Neural cell (in vitro differentiated cells): ENCODE measurements around the gene STAM2.
A peak's percentile ranks its signal among the peaks of the same experiment; 100 is the strongest.

Source experiments
- EZH2 ChIP-seq: fragments of 200-600, 300-800 bp; shearing (Covaris generic), sonication (generic); IDR thresholded peaks from 2 replicates; pipeline ENCODE4 v1.6.1; 2014; ENCODE audit warnings: antibody characterized with exemption, low read length, borderline replicate concordance, mild to moderate bottlenecking; ENCODE audit not compliant: insufficient read depth, poor library complexity, severe bottlenecking
- SMC3 ChIP-seq: fragments of 450-650 bp; conservative IDR thresholded peaks from 2 replicates; pipeline ENCODE4 v1.6.1; 2014; ENCODE audit warnings: antibody characterized with exemption, mild to moderate bottlenecking, moderate library complexity; ENCODE audit not compliant: poor library complexity
- TF ChIP-seq, protein P1 (sequence below): fragments of 450-650 bp; IDR thresholded peaks from 2 replicates; pipeline ENCODE4 v1.5.1; 2014; ENCODE audit warnings: antibody characterized with exemption, mild to moderate bottlenecking, moderate library complexity; ENCODE audit not compliant: poor library complexity, severe bottlenecking

DNA sequence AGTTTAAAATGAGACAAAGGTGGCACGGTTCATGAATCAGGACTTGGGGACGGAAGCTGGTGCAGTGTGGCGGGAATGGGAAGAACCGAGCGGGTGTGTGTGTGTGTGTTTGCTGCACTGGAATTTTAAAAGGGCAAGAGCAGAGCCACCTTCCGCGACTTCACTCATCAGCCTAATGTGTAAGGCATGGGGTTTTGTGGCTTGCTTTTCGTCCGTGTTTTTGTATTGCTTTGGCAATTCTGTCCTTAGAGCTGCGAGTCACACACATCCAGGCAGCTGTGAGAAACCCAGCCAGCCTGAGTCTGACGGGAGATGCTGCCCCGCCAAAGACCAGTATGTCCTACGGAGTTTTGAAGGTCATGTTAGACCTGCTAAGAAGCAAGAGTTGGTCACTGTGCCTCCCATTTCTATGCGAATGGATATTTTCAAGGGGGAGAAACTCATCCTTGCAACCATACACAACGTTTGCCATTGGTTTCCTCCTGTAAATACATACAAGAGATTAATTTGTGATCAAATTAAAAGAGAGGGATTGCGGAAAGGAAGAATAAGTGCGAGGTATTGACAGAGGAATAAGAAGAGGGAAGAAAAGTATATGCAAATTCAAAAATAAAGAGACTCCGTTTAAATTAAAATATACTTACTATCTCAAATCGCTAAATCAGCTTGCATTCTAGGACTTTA is 76.1 kb downstream of the STAM2 start:
- TF ChIP-seq, protein P1, sequence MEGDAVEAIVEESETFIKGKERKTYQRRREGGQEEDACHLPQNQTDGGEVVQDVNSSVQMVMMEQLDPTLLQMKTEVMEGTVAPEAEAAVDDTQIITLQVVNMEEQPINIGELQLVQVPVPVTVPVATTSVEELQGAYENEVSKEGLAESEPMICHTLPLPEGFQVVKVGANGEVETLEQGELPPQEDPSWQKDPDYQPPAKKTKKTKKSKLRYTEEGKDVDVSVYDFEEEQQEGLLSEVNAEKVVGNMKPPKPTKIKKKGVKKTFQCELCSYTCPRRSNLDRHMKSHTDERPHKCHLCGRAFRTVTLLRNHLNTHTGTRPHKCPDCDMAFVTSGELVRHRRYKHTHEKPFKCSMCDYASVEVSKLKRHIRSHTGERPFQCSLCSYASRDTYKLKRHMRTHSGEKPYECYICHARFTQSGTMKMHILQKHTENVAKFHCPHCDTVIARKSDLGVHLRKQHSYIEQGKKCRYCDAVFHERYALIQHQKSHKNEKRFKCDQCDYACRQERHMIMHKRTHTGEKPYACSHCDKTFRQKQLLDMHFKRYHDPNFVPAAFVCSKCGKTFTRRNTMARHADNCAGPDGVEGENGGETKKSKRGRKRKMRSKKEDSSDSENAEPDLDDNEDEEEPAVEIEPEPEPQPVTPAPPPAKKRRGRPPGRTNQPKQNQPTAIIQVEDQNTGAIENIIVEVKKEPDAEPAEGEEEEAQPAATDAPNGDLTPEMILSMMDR, result no peak
- TF ChIP-seq SMC3 (peak; percentile 22), EZH2 (no peak)
